Stimulated activated memory B cell treated with anti-CD40 and anti-IgM and Interleukin-4, amounts not matched to agents 10 μg/mL and 1 μg/mL and 100 μg/mL, for 72 hours (primary cell): ENCODE data around the gene VAV2.

Experiments used
- ATAC-seq: fragments of 150-1000 bp; cut with Tn5 transposase; 2 replicates; pipeline ENCODE4 v1.10.0; 2021
- H3K27ac Mint-ChIP-seq: one replicate; pipeline ENCODE4 v1.8.0; 2022; ENCODE audit warnings: mild to moderate bottlenecking, mixed read lengths
- H3K27me3 Mint-ChIP-seq: one replicate; pipeline ENCODE4 v1.8.0; 2022; ENCODE audit warnings: mixed read lengths
- H3K36me3 Mint-ChIP-seq: one replicate; pipeline ENCODE4 v1.8.0; 2022; ENCODE audit warnings: mixed read lengths
- H3K4me1 Mint-ChIP-seq: one replicate; pipeline ENCODE4 v1.8.0; 2022; ENCODE audit warnings: mixed read lengths
- H3K4me3 Mint-ChIP-seq: one replicate; pipeline ENCODE4 v1.8.0; 2022; ENCODE audit warnings: mild to moderate bottlenecking, moderate library complexity, mixed read lengths
- H3K9me3 Mint-ChIP-seq: one replicate; pipeline ENCODE4 v1.8.0; 2022; ENCODE audit warnings: mixed read lengths

VAV2 gene

DNA sequence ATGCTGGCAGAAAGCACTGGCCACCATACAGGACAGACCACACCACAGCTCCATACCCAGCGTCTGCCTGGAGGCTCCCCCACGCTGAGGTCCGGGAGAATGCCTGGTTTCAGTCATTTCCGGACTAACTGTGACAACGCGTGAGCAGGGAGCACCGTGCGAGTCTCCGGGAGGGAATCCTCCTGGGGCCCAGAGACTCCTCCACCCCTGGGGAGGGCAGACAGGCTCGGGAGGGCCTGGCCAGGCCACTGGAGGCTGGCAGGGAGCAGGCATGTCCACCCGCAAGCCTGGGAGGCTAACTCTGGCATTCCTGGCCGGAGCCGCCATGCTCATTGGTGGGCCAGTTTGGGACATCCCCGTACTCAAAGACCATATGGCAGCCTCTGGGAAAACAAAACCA, 39.7 kb upstream of the VAV2 start:
- no peak for ATAC-seq
- Mint-ChIP-seq H3K4me1 (peaks cover 8% of the 10 kb centered on the region), H3K27me3 (no peaks in the 10 kb centered on the region), H3K27ac (no peak overlapping the region), H3K36me3 (peaks cover 40% of the 10 kb centered on the region), H3K4me3 (no peak overlapping the region), H3K9me3 (no peaks in the 10 kb centered on the region)

DNA sequence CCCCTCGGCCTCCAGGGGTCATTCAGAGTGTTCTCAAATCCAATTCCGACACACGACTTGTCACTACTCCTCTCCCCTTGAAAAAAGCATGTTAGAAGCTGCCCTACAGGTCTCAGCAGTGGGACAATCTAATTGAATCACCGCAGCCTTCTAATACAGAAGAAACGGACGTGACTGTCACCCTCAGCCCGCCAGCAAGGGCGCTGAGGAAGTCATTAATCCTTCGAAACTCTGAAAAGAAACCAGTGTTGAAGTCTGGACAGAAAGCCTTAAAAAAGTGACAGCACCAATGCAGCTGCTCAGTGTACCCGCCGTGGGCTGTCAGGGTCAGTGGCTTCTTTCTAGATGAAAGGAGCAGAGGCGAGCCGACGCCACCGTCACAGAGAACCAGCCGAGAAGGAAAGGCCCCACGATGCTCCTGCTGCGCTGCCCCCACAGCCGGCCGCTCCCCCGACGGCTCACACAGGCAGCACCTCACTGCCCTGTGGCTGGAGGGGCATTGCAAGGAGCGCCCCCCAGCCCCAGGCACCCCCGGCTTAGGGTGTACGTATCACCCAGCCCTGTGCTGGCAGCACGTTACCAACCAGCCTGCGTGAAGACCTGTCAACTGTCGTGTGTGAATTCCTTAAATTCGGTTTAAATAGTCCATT, 38.8 kb upstream of the VAV2 start:
- H3K27ac Mint-ChIP-seq = no peak overlapping the region
- H3K36me3 Mint-ChIP-seq = peaks cover 31% of the 10 kb centered on the region
- no peaks in the 10 kb centered on the region for H3K27me3 Mint-ChIP-seq
- H3K4me3 Mint-ChIP-seq = no peak overlapping the region
- ATAC-seq = no peak
- peaks cover 14% of the 10 kb centered on the region for H3K4me1 Mint-ChIP-seq
- H3K9me3 Mint-ChIP-seq = no peaks in the 10 kb centered on the region

DNA sequence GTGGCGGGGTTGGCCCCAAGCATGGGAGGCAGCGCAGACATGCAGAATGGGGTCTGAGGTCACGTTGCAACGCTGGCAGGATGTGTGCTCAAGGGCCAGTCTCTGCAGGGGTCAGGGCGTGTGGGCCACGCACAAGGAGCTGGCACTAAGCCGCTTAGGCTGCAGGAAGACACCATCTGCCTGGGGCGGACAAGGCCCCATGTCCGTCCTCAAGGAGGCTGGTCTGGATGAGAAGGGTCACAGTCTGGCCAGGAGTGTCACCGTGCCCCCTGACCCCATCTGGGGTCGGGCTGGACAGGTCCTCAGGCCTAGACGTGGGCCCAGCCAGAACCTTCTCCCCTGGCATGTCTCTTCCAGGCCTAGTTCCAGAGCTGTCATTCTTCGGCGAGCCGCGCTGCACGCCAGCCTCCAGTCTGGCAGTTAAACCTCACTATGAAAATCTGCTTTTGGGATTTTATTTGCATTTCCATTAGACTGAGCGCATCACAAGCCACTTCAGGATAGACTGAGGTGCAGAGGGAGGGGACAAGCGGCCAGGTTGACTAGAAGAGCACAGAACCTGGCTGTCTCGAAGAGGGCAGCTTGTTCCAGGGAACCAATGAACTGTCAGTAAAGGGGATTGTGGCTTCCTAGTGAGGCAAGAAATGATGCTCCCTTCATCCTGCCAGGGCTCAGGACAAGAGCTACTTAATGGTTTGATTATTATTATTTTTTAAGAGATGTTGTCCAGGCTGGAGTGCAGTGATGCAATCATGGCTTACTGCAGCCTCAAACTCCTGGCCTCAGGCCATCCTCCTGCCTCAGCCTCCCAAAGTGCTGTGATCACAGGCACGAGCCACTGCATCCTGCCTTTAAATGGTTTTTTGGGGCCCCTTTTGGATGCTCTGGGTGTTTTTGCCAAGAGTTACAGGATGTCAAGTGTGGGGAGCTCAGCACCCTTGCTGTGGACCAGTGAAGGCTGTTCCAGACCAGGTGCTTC, 37.4 kb upstream of the VAV2 start:
- peaks cover 21% of the 10 kb centered on the region for H3K4me1 Mint-ChIP-seq
- H3K36me3 Mint-ChIP-seq = peaks cover 26% of the 10 kb centered on the region
- H3K4me3 Mint-ChIP-seq = no peak overlapping the region

DNA sequence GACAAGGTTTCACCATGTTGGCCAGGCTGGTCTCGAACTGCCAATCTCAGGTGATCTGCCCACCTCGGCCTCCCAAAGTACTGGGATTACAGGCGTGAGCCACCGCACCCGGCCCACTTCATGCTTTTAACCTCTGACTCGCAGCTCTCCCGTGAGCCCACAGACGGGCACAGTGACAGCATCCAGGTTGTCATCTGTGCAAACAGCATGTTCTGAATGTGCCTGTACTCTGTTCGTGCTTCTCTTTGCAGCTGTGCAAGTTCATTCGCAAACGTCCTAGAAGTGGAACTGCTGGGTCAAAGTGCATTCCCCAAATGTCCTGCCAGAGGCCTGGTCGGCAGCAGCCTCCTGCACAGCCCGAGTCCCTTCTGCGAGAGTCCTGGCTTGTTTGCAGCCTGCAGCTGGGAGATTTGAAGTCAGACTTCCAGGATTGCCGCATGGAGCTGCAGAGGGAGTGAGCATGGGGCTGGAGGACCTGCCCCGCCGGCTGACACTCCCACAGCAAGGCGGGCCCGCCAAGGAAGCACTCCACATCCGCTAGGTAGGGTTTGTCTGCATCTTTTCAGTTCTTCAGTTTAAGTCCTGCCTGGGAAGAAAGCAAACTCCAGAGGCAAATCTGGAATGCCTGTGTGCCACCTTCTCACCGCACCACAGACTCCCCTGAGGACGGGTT, 36.6 kb upstream of the VAV2 start:
- Mint-ChIP-seq H3K27ac (no peak overlapping the region), H3K4me3 (no peak overlapping the region), H3K27me3 (no peaks in the 10 kb centered on the region), H3K4me1 (peaks cover 26% of the 10 kb centered on the region), H3K9me3 (no peaks in the 10 kb centered on the region), H3K36me3 (peaks cover 26% of the 10 kb centered on the region)
- no peak for ATAC-seq

More for the DNA sequence above, 37.4 kb upstream of the VAV2 start:
- H3K27me3 Mint-ChIP-seq = no peaks in the 10 kb centered on the region
- H3K27ac Mint-ChIP-seq = no peak overlapping the region
- no peak for ATAC-seq
- H3K9me3 Mint-ChIP-seq = no peaks in the 10 kb centered on the region

DNA sequence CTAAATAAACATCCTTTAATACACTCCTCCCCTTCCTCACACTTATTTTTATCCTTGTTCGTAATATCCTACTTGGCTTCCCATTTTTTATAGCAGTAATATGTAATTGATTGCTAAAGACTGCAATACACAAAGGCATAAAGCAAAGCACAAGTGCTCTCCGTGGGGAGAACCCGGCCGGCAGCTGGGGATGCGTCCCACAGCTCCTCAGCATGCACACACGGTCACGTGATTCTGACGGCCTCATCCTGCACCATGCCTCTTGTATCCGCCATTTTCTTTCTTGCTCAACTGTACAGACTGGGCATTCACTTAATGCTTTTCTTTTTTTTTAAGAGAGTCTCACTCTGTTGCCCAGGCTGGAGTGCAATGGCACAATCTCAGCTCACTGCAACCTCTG, 36.0 kb upstream of the VAV2 start:
- Mint-ChIP-seq H3K4me1 (peaks cover 26% of the 10 kb centered on the region), H3K27me3 (no peaks in the 10 kb centered on the region), H3K27ac (no peak overlapping the region), H3K36me3 (peaks cover 21% of the 10 kb centered on the region), H3K9me3 (no peaks in the 10 kb centered on the region), H3K4me3 (no peak overlapping the region)
- ATAC-seq = no peak

DNA sequence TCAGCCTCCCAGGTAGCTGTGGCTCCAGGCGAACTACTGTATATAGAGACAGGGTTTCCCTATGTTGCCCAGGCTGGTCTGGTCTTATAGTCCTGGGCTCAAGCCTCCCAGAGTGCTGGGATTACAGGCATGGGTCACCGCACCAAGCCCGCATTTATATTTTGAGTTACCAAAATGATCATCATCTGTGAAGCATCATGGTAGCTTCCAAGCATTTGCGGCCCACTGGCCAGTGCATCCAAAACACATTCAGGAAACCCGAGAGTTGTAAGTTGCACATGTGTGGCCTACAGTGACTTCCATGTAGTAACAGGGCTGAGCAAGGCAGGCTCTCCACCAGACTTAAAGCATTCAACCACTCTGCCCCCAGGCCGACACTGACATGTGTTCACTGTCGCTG, 35.4 kb upstream of the VAV2 start:
- H3K4me3 Mint-ChIP-seq = no peak overlapping the region
- no peaks in the 10 kb centered on the region for H3K9me3 Mint-ChIP-seq
- no peaks in the 10 kb centered on the region for H3K27me3 Mint-ChIP-seq
- H3K4me1 Mint-ChIP-seq = peaks cover 26% of the 10 kb centered on the region
- ATAC-seq = no peak
- H3K36me3 Mint-ChIP-seq = peaks cover 17% of the 10 kb centered on the region
- H3K27ac Mint-ChIP-seq = no peak overlapping the region

DNA sequence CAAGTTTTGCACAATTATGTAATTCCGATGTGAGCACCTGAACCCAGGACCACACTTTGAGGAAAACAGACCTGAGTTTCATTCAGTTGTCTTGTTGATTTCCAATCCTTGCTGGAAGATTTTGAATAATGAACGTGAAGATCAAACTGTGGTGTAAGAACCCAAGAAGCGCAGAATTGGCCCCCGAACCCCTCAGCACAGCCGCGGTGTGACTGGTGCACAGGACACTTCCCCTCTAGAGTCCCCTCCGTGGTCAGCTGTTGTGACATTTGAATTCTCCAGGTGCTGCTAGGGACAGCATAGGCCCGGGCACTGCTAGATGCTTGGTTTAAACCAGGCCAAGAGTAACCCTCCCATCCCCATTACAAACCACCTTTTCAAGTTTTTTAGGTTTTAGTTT, 34.9 kb upstream of the VAV2 start:
- H3K27ac Mint-ChIP-seq = no peak overlapping the region
- H3K4me1 Mint-ChIP-seq = peaks cover 26% of the 10 kb centered on the region
- no peak overlapping the region for H3K4me3 Mint-ChIP-seq
- H3K9me3 Mint-ChIP-seq = no peaks in the 10 kb centered on the region
- H3K36me3 Mint-ChIP-seq = peaks cover 17% of the 10 kb centered on the region
- H3K27me3 Mint-ChIP-seq = no peaks in the 10 kb centered on the region
- ATAC-seq = no peak

DNA sequence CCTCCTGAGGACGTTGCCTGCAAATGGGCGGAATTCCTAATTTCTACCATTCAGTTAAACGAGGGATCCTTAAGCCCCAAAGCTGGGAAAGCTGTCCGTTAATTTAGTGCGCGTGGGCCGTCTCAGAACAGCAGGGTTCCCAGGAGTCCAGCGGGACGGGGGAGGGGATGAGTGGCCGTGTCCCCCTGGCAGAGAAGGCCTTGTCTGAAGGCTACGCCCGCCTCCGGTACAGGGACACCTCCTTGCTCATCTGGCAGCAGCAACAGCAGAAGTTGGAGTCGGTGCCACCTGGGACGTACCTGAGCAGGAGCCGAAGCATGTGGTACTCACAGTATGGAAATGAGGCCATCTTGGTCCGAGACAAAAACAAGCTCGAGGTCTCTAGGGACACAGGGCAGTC, 34.5 kb upstream of the VAV2 start:
- no peaks in the 10 kb centered on the region for H3K9me3 Mint-ChIP-seq
- peaks cover 26% of the 10 kb centered on the region for H3K4me1 Mint-ChIP-seq
- H3K27me3 Mint-ChIP-seq = no peaks in the 10 kb centered on the region
- H3K4me3 Mint-ChIP-seq = peak overlapping the region; percentile 77
- H3K27ac Mint-ChIP-seq = no peak overlapping the region
- peaks cover 17% of the 10 kb centered on the region for H3K36me3 Mint-ChIP-seq
- ATAC-seq = no peak

DNA sequence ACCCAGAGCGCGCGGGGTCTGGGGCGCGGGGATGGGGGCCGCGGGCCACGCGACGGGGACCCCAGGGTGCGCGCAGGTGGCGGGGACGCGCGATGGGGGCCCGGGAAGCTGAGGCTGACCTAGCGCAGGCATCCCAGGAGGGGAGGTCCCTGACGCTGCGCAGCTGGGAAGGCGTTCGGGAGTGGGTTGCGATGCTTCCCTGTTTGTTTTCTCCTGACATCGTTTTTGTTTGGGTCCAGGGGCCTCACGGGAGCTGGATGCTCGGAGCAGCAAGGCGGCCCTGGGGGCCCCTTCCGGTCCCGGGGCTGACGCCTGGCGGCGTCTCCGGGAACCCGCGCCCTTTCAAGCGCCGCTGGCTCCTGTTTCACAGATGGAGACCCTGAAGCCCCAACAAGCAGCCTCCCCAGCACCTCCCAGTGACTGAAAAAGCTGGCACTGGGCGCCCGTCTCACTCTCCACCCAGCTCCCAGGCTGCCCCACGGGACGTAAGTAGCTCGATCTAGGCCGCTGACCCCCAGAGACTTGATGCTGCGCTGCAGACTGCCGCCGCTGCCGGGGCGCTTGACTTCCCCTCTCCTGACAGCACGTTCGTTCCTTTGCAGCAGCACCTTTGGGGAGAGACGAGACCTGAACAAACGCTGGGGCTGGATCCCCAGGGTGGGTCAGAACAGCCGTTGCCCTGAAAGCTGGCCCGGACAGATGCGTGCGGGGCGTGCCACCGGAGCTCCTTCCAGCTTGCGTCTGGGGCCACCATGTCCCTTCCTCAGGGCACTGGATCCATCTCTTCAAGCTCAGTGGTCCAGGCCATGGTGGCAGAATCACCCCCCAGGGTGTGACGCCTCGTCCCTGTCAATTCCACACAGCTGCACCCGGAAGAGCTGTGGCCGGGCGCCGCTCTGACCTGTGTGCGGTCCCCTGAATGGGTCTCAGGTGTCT, 33.8 kb upstream of the VAV2 start:
- Mint-ChIP-seq H3K4me1 (peaks cover 26% of the 10 kb centered on the region), H3K27me3 (no peaks in the 10 kb centered on the region), H3K4me3 (peak overlapping the region; percentile 77), H3K27ac (peak overlapping the region; percentile 68), H3K9me3 (no peaks in the 10 kb centered on the region), H3K36me3 (peaks cover 12% of the 10 kb centered on the region)
- peak; percentile 62 for ATAC-seq

DNA sequence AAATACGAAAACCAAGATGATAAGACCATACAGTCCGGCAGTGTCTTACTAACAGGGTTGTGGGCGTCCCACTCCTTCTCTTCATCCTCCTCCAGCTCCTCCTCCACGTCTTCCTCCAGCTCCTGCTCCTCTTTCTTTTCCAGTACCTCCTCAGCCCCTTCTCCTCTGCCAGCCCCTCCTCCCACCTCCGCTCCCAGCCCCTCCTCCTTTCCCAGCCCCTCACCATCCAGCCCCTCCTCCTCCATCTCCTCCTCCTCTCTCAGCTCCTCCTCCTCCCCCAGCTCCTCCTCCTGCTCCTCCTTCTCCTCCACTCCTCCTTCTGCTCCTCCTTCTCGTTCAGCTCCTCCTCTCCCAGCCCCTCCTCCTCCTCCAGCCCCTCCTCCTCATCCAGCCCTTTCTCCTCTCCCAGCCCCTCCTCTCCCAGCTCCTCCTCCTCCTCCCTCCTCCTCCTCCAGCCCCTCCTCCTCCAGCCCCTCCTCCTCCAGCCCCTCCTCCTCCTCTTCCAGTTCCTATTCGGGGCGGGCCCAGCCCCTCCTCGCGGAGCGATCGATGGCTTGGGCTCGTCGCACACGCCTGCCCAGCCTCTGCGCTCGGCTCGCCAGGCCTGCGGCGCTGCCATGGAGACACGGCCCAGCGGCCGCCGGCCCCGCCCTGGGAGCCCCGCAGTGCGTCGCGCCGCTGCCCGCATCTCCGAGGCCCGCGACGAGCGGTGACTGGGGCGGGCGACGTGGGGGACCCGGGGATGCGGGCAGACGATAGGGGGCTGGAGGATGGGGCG, 32.9 kb upstream of the VAV2 start, which contains the start of gene BRD3OS:
BRD3OS (plus strand) TSS at position 654 of the 778 bp plus-strand sequence. CDS start 1,267 bp downstream, outside the sequence.
- H3K36me3 Mint-ChIP-seq = peaks cover 8% of the 10 kb centered on the region
- H3K4me3 Mint-ChIP-seq = peak within 1 kb of the TSS; percentile 77
- no peaks in the 10 kb centered on the region for H3K9me3 Mint-ChIP-seq
- H3K4me1 Mint-ChIP-seq = peaks cover 26% of the 10 kb centered on the region
- H3K27me3 Mint-ChIP-seq = no peaks in the 10 kb centered on the region
- ATAC-seq = peak; percentile 92
- H3K27ac Mint-ChIP-seq = peak within 1 kb of the TSS; percentile 68

DNA sequence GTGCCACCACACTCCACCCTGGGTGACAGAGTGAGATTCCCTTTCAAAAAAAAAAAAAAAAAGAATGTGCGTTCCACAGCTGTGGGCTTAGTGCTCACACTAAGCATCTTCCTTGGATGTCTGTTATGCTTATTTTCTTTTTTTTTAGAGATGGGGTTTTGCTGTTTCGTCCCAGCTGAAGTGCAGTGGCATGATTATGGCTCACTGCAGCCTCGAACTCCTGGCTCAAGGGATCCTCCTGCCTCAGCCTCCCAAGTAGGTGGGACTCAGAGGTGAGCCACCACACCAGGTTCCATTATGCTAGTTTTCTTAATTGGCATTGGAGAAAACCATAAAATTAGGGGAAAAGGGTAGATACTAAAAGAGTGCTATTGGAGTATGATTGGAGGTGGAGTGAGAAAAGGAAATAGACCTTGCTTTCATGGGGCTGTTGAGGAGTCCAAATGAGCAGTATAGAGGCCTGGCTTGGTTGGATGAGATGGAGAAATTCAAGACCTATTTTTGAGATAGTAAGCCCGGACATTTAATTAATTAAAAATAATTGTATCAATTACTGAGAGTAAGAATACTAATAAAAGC, 32.2 kb upstream of the VAV2 start:
- Mint-ChIP-seq H3K36me3 (peaks cover 8% of the 10 kb centered on the region), H3K27me3 (no peaks in the 10 kb centered on the region), H3K9me3 (no peaks in the 10 kb centered on the region), H3K27ac (peak overlapping the region; percentile 68), H3K4me3 (peak overlapping the region; percentile 77), H3K4me1 (peaks cover 26% of the 10 kb centered on the region)
- ATAC-seq = no peak

DNA sequence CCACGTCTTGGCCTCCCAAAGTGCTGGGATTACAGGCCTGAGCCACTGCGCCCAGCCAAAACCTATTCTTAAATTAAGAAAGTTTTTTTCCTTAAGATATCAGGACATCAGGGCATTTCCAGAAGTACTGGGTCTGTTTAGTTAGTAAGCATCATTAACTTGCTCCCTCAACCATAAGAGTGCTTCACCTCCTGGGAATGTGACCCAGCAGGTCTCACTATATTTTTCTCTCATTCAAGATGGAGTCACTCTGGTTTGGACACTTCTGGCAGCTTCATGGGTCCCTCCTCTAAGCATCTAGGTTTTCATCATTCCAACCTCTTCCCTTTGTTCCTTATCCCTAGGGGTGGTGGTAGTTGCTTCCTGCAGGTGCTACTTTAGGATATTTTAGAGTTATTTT, 22.8 kb upstream of the VAV2 start:
- H3K36me3 Mint-ChIP-seq = no peaks in the 10 kb centered on the region
- ATAC-seq = no peak
- H3K27me3 Mint-ChIP-seq = no peaks in the 10 kb centered on the region
- peaks cover 4% of the 10 kb centered on the region for H3K9me3 Mint-ChIP-seq
- H3K4me1 Mint-ChIP-seq = no peaks in the 10 kb centered on the region
- H3K4me3 Mint-ChIP-seq = no peak overlapping the region
- H3K27ac Mint-ChIP-seq = no peak overlapping the region

DNA sequence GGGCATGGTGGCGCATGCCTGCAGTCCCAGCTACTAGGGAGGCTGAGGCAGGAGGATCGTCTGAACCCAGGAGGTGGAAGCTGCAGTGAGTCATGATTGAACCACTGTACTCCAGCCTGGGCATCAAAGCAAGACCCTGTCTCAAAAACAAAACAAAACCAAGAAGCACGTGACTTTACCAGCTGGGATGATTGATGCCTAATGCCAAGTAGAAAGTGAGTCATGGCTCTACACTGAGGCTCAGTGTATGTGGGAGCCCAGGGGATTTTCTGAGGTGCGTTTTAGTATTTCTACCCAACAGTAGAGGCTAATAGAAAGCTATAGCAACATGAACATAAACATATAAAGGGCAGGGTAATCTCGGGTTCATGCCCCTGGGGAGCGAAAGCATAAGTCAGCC, 19.3 kb upstream of the VAV2 start:
- no peak for ATAC-seq
- no peaks in the 10 kb centered on the region for H3K36me3 Mint-ChIP-seq
- no peak overlapping the region for H3K27ac Mint-ChIP-seq

More for the DNA sequence above, 19.3 kb upstream of the VAV2 start:
- Mint-ChIP-seq H3K4me3 (no peak overlapping the region), H3K4me1 (no peaks in the 10 kb centered on the region), H3K27me3 (peaks cover 13% of the 10 kb centered on the region), H3K9me3 (peaks cover 4% of the 10 kb centered on the region)
